HG02870 (cell line): Measurements from ENCODE around the gene BRIX1.

ENCODE experiments used
- ATAC-seq: cut with Tn5 transposase; IDR thresholded peaks from one replicate; pipeline ENCODE4 v1.9.1; 2021; ENCODE audit warnings: mild to moderate bottlenecking, moderate library complexity; ENCODE audit not compliant: unreplicated experiment

Gene BRIX1, protein sequence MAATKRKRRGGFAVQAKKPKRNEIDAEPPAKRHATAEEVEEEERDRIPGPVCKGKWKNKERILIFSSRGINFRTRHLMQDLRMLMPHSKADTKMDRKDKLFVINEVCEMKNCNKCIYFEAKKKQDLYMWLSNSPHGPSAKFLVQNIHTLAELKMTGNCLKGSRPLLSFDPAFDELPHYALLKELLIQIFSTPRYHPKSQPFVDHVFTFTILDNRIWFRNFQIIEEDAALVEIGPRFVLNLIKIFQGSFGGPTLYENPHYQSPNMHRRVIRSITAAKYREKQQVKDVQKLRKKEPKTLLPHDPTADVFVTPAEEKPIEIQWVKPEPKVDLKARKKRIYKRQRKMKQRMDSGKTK

DNA sequence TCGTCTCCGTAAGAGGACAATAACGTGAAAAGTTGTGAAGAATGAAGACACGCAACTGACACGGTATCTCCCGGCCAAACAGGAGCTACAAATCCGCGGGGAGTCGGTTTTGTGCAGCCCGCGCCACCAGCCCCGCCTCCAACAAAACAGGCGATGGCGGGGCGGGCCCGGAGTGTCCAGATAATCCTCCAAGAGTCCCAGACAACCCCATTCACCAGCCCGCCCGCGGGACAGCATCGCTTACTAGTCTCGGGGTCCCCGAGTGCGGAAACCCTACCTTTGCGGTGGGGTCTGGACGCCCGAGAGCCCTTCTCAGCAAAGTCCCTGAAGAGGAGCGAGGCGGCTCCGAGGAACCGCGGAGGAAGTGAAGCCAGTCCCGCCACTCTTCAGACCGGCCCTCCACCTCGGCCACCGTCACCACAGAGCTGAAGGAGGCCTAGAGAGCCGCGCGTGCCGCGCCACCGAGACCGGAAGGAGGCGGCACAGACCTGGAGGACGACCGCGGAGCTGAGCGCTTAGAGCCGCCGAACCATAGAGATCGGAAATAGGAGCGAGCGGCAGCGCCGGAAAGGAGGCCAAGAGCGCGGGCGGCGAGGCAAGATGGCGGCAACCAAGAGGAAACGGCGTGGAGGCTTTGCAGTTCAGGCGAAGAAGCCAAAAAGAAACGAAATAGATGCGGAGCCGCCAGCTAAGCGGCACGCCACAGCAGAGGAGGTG lies at the start of gene BRIX1, which contains the start of gene RAD1:
BRIX1 (plus strand) TSS at position 573 of the 717 bp plus-strand sequence; CDS start at position 601, 28 bp downstream.
RAD1 (minus strand) TSS at position 366 of the 717 bp plus-strand sequence. CDS start 612 bp downstream, outside the sequence.
- ATAC-seq: peak; percentile 98

GRCh38 chr5:34866989-34867471 lies 48.5 kb upstream of the BRIX1 start:
- ATAC-seq: no peak

- no peak for ATAC-seq
Observed at GRCh38 chr5:34867660-34868059, 47.9 kb upstream of the BRIX1 start.

- ATAC-seq: no peak
Observed at GRCh38 chr5:34868791-34869190, 46.7 kb upstream of the BRIX1 start.

- ATAC-seq: no peak
Observed at GRCh38 chr5:34869256-34869655, 46.3 kb upstream of the BRIX1 start.

- no peak for ATAC-seq
Observed at GRCh38 chr5:34870382-34870781, 45.1 kb upstream of the BRIX1 start.

- no peak for ATAC-seq
Observed at GRCh38 chr5:34876275-34876674, 39.2 kb upstream of the BRIX1 start.

- no peak for ATAC-seq
Observed at GRCh38 chr5:34881246-34881645, 34.3 kb upstream of the BRIX1 start.

GRCh38 chr5:34886392-34887119 lies 29.0 kb upstream of the BRIX1 start:
- no peak for ATAC-seq

GRCh38 chr5:34889394-34889793 lies 26.1 kb upstream of the BRIX1 start:
- ATAC-seq: no peak

DNA sequence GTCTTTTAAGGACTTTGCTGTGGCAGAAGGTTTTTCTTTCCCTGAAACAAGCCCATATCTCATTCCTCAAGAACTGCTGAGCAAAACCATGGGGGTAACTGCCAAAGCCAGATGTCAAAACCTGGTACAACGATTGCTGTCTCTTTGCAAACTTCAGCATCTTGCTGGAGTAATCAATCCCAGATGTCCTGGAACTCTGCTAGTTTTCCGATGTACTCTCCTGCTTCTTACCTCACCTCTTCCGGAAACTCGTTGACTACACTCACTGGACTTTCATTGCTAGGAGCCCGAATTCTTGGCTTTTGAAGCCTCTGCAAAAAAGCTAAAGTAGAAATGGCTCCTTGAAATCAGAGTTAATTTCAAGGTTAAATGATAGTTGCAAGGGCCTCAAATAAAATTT lies 23.5 kb upstream of the BRIX1 start:
- no peak for ATAC-seq

GRCh38 chr5:34892414-34892813 lies 23.1 kb upstream of the BRIX1 start:
- ATAC-seq: no peak

- no peak for ATAC-seq
Observed at GRCh38 chr5:34894716-34895115, 20.8 kb upstream of the BRIX1 start.

DNA sequence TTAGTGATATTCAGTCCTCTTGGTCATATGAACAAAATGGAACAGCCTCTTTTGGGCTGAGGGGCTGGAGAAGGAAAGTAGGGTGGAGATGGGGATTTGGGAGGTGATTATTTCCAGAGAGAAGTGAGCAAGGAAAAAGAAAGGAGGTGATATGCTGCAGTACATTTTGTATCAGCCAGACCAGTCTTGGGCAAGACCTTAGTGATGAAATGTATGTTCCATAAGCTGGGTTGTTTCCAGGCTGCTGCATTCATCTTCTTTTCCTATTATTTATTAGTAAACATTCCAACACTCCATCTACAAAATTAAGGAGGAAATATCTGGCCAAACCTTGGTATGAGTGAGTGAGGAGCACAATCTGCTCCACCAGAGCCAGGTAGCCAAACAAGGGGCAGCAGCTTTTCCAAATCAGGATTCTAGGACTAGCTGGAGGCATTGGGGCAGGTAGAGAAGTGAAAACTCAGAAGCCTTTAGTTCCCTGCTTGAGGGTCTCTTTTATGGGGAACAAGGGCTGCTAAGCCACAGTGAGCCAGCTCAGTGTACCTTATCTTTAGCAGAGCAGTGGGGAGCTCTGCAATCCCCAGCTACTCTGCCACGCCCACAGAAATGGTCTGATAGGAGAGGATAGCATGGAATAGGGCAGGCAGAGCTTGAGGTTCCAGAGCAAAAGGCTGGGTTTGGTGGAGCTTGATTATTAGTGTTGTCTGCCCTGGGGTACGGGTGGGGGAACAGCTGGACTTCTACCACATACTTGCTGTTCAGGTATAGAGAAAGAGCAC lies 19.7 kb upstream of the BRIX1 start:
- no peak for ATAC-seq

DNA sequence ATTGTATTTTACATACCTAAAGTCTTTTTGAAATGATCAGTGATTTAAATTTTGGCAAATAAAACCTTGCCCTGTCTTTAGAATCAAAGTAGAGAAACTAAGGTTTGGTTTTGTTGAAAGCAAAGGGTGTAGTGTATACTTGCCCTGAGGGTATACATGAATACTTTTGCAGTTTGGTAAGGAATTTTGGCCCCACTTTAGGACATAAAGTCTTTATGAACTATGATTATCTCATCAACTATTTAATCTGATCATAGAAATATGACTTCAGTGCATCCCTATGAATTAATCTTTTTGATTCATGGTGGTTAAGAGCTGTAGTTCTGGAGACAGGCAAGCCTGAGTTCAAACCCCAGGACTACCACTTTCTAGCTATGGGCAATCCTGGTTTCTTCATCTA lies 17.9 kb upstream of the BRIX1 start:
- no peak for ATAC-seq

DNA sequence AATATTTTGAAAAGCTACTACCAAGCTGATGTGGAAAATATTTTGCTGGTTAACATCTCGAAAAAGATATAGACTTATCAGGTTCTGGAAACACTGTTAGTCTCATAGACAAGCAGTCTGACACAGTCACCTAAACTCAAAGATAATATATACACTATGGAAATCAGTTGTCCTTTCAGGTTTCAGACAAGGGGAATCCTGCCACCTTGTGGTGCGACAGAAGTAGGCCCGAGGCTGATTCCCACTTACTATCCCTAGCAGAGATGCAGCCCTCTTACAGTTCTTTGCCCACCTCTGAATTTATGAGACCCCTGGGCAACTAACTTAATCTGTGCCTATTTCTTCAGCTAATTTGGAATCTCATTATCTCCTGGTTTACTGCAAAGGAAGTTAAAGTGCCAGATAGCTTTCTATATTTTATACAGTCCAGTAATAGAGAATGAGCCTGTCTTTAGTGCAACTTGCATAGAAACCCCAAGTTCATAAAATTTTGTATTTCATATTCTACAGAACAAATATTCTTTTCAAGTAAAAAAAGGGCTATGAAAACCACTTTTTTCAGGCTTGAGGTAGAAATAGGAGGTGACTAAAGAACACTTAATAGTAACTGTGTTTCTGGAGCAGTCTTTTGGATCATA lies 17.1 kb upstream of the BRIX1 start:
- peak; percentile 72 for ATAC-seq

- ATAC-seq: no peak
Observed at GRCh38 chr5:34899066-34899465, 16.4 kb upstream of the BRIX1 start.

GRCh38 chr5:34900652-34901051 lies 14.9 kb upstream of the BRIX1 start:
- no peak for ATAC-seq

GRCh38 chr5:34903260-34903659 lies 12.3 kb upstream of the BRIX1 start:
- ATAC-seq: no peak

GRCh38 chr5:34905564-34905963 lies 9.9 kb upstream of the BRIX1 start:
- ATAC-seq: no peak
